NCI-H774 (cell line): ENCODE results near the gene NRBP1.
"Not testable (repeated sequence)": the region's sequence is repeated elsewhere in the genome, so short reads cannot be mapped to it uniquely, and the experiment has no call there.

Source experiments
- DNase-seq: peaks from one replicate; lab custom pipeline; 2025; lab: John Stamatoyannopoulos, UW

Gene NRBP1

DNA sequence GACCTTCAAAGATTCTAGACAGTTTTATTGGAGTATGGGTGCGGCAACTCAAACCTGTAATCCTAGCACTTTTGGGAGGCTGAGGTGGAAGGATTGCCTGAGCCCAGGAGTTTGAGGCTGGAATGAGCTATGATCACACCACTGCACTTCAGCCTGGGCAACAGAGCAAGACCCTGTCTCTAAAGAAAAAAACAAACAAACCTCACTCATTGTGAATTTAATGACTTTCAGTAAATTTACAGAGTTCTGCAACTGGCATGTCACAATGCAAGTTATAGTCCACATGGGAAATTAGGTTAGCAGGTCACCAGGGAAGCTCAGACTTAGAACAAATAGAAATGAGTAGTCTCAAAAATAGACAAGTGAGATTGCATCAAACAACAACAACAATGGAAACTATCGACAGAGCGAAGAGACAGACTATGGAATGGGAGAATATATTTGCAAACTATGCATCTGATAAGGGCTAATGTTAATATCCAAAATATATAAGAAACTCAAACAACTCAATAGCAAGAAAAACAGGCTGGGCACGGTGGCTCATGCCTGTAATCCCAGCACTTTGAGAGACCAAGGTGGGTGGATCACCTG is 6.7 kb upstream of the NRBP1 start:
- DNase-seq, result no peak

DNA sequence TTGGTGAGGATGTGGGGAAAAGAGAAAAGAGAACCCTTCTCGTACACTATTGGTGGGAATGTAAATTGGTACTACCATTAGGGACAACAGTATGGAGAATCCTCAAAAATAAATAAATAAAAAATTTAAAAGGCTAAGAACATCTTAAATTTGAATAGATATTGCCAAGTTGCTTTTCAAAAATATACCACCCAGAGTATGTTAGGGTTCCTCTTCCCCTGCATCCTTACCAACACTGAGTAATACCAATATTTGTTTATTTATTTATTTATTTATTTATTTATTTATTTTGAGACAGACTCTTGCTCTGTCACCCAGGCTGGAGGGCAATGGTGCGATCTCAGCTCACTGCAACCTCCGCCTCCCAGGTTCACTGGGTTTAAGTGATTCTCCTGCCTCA is 5.5 kb upstream of the NRBP1 start:
- DNase-seq, result no peak

DNA sequence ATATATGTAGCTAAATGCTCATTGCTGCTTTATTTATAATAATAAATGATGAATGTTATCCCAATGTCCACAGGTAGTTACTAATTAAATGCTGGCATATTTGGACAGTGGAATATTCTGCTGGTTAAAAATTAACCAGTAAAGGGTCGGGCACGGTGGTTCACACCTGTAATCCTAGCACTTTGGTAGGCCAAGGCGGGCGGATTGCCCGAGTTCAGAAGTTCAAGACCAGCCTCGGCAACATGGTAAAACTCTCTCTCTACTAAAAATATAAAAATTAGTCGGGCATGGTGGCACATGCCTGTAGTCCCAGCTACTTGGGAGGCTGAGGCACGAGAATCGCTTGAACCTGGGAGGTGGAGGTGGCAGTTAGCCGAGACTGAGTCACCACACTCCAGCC is 3.4 kb upstream of the NRBP1 start:
- not testable (repeated sequence) for DNase-seq

DNA sequence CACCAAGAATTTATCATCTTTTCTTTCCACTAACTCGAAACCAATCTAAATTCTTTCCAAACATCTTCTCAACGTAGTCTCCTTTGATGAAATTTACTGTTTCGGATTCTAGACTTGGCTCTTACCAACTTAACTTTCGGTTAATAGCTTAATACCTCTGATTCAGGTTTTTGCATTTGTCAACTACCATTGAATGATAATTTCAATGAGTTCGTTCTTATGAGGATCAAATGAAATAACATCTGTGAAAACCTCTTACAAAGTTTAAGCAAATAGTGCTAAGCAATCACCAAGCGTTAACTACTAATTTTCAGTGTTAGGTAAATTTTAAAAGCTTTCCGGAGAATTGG is 593 bp upstream of the NRBP1 start:
- DNase-seq, result no peak

DNA sequence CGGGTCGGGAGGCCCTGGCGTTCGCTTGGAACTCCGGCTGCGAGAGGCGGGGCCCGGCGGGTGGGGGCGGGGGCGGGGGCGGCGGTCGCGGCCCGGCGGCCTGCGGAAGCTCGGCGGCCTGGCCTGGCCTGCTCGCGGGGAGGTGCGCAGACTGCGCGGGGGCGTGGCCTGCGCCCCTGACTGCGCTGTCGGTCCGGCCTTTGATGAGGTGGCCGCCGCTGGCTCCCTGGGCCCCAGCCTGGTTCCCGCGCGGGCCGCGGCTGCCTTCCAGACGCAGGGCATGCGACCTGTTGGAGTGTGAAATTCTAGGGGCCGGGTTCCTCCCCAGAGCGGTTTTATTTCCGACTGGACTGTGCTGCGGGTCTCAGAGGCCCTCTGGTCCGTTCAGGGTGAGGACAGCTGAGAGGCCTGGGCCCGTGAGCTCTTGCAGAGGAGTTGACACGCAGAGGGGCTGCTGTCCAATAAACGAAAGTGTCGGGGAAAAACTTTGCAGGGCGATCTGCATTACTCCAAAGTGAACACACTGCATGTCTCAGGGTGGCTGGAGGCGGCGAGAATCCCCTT is 629 bp downstream of the NRBP1 start:
- DNase-seq, result peak; percentile 68

DNA sequence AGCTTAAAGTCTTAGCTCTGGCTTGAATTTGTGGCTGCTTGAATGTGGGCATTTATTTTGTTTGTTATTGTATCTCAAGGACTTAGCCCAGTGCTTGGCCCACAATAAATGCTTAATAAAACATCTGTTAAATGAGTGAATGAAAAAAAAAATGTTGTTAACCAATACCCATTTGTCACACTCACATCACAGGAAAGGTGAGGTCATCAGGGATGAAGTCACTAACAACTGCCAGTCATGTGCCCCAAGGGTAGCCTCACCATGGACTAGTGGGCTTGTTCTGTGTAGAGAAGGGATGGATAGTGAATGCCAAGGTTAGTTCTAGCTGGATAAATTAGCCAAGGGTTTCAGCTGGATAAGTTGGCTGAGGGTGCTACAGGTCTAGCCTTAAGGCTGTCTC is 3.0 kb downstream of the NRBP1 start:
- DNase-seq, result no peak

DNA sequence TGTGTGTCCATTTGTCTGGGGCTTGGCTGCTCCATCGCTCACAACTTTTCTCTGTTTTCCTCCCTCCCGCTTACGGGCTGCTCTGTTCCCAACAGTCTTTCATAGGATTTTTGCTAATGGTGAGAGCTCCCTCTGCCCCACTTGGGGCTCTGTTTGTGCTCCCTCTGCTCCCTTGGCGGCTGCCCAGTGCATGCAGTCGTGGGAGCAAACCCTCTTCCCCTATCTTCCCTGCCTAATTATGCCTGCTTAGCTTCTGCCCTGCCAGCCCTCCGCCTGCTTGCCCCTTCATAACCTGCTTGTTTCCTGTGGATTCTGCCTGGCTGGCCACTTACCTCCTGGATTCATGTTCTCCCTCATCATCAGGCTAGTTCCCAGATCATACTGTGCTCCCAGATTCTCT is 7.2 kb downstream of the NRBP1 start:
- DNase-seq, result no peak

DNA sequence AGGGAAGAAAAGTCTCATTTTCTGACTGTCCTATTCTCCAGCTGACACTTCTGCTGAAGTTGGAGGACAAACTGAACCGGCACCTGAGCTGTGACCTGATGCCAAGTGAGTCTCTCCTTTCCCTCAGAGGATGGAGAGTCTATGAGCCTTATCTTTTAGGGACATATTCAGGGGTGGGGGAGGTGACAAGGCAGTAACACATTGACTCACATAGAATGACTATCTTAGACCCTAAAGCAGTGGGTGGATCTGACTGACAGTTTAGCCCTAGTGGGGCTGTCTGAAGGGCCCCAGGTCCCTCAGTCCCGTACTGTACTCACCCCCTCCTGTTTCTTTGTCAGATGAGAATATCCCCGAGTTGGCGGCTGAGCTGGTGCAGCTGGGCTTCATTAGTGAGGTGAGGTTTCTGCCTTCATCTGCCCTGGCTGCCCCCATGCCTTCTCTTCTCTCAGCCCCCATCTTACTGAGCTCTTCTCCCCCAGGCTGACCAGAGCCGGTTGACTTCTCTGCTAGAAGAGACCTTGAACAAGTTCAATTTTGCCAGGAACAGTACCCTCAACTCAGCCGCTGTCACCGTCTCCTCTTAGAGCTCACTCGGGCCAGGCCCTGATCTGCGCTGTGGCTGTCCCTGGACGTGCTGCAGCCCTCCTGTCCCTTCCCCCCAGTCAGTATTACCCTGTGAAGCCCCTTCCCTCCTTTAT is 12.9 kb downstream of the NRBP1 start:
- DNase-seq, result no peak

DNA sequence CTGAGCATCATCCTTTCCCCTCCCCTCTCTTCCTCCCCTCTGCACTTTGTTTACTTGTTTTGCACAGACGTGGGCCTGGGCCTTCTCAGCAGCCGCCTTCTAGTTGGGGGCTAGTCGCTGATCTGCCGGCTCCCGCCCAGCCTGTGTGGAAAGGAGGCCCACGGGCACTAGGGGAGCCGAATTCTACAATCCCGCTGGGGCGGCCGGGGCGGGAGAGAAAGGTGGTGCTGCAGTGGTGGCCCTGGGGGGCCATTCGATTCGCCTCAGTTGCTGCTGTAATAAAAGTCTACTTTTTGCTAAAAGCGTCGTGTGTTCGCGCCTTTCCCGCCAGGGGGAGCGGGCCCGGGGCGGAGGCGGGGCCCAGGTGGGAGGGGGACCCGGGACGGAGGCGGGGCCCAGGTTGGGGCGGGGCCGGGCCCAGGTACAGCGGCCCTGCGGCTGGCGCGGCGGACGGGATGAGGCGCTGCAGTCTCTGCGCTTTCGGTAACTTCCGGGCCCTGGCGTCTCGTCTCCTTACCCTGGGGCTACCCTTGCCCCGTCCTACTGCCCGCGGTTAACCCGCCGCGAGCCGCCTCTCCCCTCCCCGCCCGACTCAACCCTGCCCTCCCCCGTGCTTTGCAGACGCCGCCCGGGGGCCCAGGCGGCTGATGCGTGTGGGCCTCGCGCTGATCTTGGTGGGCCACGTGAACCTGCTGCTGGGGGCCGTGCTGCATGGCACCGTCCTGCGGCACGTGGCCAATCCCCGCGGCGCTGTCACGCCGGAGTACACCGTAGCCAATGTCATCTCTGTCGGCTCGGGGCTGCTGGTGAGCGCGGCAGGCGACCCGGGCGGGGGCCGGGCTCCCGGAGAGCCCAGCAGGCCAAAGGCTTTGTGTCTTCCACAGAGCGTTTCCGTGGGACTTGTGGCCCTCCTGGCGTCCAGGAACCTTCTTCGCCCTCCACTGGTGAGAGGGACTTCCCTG is 13.8 kb downstream of the NRBP1 start, which contains the start of gene KRTCAP3:
KRTCAP3 (plus strand) TSS at position 424 of the 962 bp plus-strand sequence; CDS start at position 456, 32 bp downstream.
- no peak for DNase-seq

DNA sequence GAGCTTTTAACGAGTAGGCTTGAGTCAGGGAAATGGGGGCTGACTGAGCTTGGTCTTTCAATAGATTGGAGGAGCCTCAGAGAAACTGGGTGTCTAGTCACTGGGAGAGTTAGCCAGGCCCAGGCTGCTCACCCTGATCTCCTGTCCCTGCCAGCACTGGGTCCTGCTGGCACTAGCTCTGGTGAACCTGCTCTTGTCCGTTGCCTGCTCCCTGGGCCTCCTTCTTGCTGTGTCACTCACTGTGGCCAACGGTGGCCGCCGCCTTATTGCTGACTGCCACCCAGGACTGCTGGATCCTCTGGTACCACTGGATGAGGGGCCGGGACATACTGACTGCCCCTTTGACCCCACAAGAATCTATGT is 14.5 kb downstream of the NRBP1 start:
- no peak for DNase-seq

DNA sequence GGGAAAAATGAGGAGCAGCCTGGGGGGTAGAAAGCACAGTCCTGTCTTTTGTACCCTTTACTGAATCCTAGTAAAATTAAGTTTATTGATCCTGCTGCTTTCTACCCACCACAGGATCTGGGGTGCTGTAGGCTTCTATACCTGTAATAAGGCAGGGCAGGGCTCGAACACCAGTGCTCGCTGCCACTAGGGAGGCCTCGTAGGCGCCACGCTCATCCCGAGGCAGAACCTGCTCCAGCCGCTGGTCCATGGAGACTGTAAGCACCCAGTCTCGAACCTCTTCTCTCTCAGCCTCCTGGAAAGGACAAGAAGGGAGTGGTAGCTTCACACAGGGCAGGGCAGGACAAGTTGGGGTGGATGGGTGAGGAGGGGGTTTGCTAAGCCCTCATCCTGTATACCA is 16.7 kb downstream of the NRBP1 start:
- DNase-seq, result no peak

DNA sequence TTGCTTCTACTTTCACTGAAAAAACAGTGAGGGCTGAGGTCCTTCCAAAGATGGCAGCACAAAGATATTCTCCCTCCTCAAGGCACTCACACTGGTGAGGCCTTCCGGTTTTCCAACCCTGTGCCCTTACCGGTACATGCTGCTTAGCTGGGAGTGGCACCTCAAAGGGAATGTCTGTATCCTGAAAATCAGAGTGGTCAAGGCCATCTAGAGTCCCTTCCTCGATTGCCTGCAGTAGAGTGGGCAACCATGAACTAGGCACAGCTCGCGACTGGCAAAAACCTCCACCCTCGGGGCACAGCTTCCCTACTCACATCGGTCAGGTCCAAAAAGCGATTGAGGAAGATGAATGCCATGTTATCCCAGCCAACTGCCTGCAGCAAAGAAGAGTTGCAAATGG is 17.2 kb downstream of the NRBP1 start:
- no peak for DNase-seq

DNA sequence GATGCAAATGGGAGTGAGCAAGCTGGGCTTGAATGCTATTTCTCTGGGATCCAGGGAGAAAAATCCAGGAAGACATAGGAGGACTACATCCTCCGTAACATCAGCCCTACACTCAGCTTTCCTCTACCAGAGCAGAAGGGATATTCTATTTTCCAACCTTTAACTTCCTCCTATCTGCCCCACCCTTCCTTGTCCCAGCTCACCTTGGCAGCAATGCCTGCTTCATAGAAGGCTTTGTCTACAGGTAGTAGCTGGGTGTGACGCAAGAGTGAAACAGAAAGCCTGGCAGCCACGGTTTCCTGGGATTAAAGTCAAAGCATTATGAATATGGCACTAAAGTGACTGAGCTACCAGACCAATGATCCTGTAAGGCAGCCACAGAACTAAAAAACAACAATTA is 17.6 kb downstream of the NRBP1 start:
- DNase-seq, result no peak

DNA sequence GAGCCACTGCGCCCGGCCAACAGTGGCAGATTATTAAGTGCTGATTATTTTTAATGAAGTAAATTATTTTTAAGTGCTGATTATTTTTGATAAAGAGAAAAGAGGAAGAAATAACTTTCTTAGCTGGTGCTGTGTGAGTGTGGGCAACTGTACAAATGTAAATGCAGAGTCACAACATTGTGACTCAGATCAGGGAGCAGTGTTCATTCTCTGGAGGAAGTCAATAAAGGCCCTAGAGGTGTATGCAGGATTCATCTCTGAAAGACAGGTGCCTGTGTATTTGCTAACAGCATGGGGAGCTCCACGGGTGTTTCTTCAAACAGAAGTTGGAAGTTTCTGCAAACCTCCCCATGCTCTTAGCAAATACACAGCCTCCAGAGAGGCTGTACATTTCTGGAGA is 19.9 kb downstream of the NRBP1 start:
- no peak for DNase-seq

DNA sequence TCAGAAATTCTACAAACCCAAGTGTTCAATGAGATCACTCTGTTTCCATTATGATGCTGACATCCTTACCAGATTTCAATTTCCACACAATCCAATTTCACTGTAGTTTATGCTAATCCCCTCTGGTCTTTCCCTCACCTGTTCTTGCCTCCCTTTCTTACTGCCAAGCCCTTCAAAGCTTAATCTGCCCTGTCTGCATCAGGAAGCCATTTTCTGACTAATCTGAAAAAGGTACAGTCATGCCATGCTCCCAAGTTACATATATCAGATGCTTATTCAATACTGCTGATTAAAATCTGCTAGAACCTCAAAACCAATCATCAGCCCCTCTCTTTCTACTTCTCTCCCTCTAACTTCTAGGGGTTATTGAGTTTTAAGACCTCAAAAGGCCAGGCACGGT is 22.7 kb downstream of the NRBP1 start:
- DNase-seq, result no peak

DNA sequence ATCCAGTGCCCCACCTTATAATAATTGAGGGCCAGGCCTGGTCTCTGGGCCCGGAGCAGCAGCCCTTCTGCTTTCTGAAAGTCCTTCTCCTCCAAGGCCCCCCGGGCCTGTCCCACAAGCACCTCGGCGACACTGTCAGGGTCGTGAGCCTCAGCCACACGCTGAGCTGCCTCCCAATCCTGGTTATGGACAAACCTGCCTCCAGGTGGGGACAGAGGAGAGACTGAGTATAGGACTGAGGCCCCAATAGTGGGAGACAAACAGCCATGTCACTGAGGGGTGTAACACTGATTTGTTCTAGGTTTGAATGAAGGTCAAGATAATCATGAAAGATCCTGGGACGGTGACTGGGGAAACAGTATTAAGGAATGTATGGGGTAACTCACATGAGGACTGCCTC is 25.5 kb downstream of the NRBP1 start:
- no peak for DNase-seq

DNA sequence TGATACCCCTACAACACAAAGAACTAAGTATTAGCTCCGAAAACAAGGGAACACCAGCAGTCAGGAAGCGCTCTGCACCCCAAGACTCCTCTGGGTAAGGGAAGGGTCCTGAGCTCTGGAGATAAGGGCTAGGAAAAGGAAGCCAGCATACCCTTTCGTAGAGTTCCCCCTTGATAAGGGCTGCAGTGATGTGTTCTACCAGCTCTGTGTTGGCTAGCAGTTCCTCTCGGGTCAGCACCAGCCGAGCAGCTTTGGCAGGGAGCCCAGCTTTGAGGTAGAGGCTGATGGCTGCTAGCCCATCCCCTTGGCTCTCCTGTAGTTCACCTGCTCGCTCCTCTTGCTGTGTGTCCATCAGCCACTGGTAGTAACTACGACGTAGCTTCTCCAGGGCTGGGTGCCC is 32.7 kb downstream of the NRBP1 start:
- DNase-seq, result no peak

DNA sequence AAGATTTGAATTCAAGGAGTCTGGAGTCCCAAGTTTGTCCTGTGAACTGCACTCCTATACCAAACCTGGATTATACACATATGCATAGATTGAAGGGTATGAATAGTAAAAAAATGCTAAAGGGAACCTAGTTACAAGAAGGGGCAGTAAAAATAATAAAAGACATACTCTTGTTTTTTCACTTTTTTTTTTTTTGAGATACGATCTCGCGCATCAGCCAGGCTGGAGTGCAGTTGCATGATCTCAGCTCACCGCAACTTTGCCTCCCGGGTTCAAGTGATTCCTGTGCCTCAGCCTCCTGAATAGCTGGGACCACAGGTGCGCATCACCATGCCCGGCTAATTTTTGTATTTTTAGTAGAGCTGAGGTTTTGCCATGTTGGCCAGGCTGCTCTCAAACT is 36.0 kb downstream of the NRBP1 start:
- DNase-seq, result no peak

DNA sequence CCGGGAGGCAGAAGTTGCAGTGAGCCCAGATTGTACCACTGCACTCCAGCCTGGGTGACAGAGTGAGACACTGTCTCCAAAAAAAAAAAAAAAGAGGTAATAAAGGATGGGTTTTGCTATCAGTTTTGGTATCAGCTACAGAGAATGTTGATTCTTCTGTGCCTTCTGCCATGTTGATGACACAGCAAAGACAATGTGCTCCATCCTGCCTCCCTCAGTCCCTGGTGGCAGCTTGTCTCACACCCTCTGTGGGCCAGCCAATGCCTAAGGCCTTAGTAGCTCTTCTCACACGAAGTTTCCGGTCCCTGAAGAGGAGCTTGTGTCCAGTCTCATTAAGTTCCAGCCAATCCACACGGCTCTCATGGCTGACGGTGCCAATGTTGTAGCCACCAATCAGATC is 43.5 kb downstream of the NRBP1 start:
- no peak for DNase-seq

DNA sequence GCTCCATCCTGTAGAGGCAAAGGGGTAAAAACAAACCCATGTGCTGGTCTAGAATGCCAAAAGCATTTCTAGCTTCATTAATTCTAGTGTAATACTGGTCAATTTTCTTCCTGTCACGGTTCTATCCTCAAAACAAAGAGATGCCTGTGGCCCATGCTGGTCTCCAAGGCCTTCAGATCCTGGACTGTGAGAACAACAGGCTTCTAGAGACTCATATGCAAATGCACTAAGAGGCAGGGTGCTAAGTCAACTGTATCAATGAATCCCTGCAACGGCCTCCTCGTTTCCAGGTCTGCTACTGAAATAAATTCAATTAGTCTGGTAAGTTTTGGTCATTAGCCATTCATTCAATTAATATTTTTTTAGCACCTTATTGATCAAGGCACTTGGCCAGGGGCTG is 57.1 kb downstream of the NRBP1 start:
- no peak for DNase-seq

DNA sequence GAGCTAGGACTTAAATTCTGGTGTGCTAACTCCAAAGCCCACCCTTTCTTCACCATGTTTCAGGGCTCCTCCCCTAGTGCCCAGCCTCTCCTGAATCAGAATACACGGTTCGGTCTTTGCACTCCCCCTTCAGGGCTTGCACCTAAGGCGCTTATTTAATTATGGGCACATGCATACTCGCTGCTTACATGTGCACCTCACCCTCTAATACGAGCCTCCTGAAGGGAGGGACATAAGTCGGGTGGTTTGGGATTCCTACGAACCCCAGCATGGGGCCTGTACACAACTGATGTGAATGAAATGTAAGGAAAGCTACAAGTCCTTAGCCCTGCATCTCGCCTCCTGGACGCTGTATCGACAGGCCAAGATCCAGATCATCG is 60.7 kb downstream of the NRBP1 start:
- DNase-seq, result peak; percentile 6

DNA sequence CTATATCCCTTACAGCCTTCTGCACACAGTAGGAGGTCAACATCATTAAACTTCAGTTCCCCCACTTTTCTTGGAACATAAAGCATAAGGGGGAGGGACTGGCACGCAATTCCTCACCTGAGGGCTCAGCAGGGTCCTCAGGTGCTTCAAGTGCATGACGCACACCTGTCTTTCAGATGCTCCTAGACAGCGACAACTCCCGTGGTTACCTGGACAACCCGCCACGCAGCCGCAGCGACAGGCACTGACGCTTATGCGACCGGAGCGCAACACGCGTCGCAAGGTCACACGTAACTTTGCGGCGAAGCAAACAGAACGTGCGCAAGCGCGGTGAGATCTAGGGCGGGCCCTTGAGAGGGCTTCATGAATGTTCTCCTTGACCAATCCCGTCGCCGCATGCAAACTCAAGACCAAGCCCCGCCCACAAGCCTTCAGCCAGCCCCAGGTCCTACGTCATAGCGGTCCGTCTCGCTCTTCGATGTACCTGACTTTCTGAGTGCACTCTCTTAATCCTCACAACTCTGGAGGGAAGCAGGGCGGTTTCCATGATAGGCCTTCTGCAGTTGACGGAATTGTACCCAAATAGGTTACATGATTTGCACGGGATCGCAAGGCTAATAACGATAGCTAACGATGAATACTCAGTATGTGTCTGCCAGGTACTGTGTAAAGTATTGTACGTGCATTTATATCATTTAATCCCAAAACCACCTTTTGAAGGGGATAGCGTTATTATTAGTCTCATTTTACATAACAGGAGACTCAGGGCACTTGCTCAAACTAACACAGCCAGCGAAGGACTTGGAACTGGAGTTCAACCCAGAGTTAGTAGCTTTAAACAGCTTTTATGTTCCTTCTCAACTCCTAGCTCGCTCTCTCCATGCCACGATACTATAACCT is 61.3 kb downstream of the NRBP1 start, which contains the start of gene IFT172:
IFT172 (minus strand) TSS at position 246 of the 900 bp plus-strand sequence; CDS start at position 156, 90 bp downstream.
- peak; percentile 99 for DNase-seq
